ENCODE results near the gene FHAD1.

- TF ChIP-seq CTCF (conservative IDR thresholded peaks at IDR 0.05; ENCODE audit: low read depth, low read length): no peak
- TF ChIP-seq EZH2 (IDR thresholded peaks at IDR 0.05; ENCODE audit: borderline replicate concordance, low read depth, low read length, poor library complexity, severe bottlenecking): no peak
These were observed 29.4 kb upstream of the FHAD1 start for GRCh38 chr1:15217654-15218053.
